Measurements from ENCODE around the gene NEDD4L. TPM values are rescaled to one million over a fixed set of nuclear protein-coding genes. Genes with fewer than 3 reads are reported as not detected.

NEDD4L gene
- 19.0 and 35.9 TPM in 2 replicates for total RNA-seq

DNA sequence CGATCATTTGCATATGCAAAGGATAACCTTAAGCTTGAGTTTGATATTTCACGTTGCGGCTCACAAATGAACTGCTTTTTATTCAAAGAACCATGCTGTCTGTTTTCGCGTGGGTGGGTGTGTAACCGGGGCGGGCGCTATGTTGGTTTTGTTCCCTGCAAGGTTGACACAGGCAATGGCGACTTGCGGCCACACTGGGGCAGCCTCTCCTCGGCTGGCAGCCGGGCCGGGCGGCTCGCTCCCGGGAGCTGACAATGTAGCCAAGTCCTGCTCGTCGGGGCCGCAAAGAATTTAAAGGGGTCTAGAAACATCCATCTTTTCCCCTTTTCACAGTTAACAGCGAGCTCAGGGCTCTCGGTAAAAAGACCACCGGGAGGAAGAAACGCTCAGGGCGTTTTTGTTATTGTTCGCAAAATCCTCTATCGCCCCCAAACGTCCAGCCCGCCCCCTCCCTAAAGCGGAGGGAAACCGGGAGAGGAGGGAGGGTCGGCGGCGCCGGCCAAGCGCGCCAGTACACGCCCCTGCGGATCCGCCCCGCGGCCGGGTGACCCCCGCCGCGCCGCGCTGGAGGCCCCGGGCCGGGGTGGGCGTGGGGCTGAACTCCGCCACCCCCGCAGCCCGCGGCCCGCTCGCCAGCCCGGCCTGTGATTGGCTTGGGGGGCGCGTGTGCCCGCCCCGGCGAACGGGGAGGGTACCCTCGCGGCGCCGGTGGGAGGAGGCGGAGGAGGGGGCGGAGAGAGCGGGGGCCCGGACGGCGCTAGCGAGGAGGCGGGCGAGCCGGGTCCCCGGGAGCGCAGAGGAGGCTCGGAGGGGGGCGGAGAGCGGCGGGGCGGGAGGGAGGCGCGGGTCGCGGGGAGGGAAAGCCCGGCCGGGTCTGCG, at the start of gene NEDD4L:
Gene NEDD4L (plus strand): TSS at position 736 of the 879 bp plus-strand sequence. CDS start 435 bp downstream, outside the sequence.

Other genes with a start within 250 kb of the NEDD4L start
- gene ATP8B1, start 240.9 kb upstream of the NEDD4L start, total RNA-seq, result 29.2 and 39.0 TPM in 2 replicates

Measured in tracheal epithelial cell (primary cell).